NT2/D1 (cell line): ENCODE data around the gene PAOX.

ENCODE experiments used
- YY1 ChIP-seq: IDR thresholded peaks from 2 replicates; pipeline ENCODE4 v1.6.1; 2011; ENCODE audit not compliant: insufficient read length, insufficient read depth
- ZNF274 ChIP-seq: IDR thresholded peaks from 2 replicates; pipeline ENCODE4 v1.6.1; 2011; ENCODE audit warnings: mild to moderate bottlenecking, low read depth, low read length

DNA sequence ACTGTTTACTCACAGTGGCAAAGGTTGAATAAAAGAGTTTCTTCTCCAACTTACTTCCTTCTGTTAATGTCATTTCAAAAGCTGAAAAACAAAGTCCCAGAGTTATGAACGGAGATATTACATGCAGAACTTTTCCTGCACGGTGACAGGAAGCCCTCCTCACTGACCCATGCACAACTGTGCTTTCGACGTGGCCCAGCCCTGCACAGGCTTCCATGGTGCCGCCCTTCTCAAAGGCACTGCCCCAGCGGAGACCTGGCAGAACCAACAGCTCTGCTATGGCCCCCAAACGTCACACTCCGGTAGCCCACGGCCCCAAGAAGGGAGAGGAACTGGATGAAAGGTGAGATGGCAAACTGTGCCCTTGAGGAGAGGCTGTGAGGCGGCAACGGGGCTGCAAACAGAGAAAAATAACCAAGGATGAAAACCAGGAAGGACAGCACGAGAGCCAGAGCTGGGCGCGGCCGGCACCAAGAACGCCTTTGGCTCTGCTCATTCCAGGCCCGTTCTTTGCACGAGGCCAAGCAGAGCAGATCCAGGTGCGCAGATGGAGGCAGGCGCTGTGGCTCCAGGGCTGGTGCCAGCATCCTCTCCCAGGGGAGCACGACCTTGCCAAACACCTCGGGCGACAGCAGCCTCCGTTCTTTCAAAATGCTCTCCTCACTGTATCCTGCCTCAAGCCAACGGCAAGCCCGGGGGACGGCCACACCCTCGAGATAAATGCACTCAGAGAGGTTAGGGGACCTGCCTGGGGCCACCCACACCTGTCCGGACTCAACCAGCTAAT lies 14.2 kb upstream of the PAOX start:
- TF ChIP-seq ZNF274: no peak
- no peak for TF ChIP-seq YY1
